HG03565 (cell line): ENCODE measurements around the gene TMEM165.
"Not testable (repeated sequence)": the region's sequence is repeated elsewhere in the genome, so short reads cannot be mapped to it uniquely, and the experiment has no call there.

ENCODE experiments used
- ATAC-seq: cut with Tn5 transposase; IDR thresholded peaks from one replicate; pipeline ENCODE4 v1.9.1; 2021; ENCODE audit warnings: mild to moderate bottlenecking, moderate library complexity; ENCODE audit not compliant: unreplicated experiment

Gene TMEM165, protein sequence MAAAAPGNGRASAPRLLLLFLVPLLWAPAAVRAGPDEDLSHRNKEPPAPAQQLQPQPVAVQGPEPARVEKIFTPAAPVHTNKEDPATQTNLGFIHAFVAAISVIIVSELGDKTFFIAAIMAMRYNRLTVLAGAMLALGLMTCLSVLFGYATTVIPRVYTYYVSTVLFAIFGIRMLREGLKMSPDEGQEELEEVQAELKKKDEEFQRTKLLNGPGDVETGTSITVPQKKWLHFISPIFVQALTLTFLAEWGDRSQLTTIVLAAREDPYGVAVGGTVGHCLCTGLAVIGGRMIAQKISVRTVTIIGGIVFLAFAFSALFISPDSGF

DNA sequence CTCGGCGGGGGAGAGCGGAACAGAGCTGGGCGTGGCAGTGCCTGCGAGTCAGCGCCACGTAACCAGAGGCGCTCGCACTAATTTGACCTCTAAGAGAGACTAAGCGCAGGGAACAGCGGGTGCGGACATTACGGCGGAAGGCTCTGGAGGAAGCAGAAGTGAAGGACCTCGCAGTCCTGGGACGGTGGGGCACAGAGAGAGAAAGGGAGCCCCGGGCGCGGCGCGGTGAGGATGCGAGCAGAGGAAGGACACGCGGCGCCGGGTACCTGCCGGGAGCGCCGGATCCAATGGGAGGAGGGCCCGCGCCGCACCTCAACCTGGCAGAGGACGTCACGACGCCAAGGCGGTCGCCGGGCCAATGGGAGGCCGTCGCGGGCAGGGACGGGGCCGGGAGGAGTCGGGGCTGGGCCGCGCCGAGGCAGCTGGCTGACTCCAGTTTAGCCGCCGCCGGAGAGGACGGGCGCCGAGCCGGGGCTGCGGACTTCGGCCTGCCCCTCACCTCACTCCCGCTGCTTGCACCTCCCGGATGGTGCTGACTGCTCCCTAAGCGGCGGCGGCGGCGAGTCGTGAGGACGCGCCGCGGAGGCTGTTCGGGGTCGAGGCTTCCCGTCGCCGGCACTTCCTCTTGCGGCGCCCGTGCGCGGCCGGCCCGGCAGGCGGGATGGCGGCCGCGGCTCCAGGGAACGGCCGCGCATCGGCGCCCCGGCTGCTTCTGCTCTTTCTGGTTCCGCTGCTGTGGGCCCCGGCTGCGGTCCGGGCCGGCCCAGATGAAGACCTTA lies at the start of gene TMEM165:
Gene TMEM165, plus strand, starts transcription at position 429 of the 779 bp plus-strand sequence. Its CDS starts 233 bp downstream, at position 662.
- peak; percentile 81 for ATAC-seq

DNA sequence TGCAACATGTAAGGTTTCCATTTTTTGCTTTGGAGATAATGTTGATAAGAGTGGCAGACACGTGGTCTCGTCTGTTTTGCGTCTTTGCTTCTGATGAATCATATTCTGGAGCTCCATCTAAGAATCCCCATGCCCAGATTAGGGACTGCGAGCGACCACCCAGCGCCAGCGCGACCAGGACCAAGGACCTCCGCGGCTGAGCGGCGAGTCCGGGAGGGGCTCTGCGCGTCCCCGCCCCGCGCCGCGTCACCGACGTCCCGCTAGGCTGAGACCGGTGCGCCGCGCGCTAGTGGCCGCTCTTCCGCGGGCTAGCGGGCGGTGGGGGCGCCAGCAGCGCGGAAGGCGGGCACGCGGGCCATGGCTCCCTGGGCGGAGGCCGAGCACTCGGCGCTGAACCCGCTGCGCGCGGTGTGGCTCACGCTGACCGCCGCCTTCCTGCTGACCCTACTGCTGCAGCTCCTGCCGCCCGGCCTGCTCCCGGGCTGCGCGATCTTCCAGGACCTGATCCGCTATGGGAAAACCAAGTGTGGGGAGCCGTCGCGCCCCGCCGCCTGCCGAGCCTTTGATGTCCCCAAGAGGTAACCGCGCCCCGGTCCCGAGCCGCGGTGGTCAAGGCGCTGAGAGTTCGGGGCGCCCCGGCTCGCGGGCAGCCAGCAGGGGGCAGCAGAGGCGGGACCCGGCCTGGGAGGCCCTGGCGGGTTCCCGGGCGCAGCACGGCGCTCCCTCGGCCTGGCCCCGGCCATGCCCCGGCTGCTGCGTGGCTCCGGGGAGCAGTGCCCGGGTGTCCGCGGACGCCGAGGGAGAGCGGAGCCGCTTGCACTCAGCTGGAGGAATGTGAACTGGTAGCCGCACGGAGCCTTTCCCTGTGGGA lies 49.5 kb upstream of the TMEM165 start, which contains the start of gene SRD5A3:
Gene SRD5A3, plus strand, starts transcription at position 263 of the 871 bp plus-strand sequence. Its CDS starts 95 bp downstream, at position 358.
- peak; percentile 89 for ATAC-seq

DNA sequence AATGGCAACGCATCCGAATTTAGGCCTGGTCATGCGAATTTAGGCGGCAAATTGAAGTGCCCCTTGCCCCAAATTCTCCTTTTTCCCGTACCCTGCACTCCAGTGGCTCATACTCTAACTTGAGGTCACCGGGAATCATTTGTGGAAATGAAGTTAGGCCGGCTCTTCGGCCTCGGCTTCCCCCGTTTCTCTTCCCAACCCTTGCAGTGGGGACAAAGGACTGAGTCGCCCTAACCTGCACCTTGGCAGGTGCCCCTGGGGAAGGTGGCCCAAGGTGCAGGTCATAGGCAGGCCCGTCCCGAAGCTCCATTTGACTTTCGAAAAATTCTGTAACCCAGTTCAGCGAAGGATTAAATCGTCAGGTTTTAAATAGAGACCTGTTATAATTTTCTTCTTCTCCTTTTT lies 48.9 kb upstream of the TMEM165 start:
- ATAC-seq, result no peak

GRCh38 chr4:55347610-55348228 lies 48.0 kb upstream of the TMEM165 start:
- ATAC-seq, result no peak

- ATAC-seq, result no peak
Observed at GRCh38 chr4:55348466-55348865, 47.3 kb upstream of the TMEM165 start.

DNA sequence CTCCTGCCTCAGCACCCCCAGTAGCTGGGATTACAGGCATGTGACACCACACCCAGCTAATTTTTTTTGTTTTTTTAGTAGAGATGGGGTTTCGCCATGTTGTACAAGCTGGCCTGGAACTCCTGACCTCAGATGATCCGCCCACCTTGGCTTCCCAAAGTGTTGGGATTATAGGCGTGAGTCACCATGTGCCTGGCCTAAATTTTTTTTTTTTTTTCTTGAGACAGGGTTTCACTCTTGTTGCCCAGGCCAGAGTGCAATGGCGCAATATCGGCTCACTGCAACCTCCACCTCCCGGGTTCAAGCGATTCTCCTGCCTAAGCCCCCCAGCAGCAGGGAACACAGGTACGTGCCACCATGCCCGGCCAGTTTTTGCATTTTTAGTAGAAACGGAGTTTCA lies 44.9 kb upstream of the TMEM165 start:
- not testable (repeated sequence) for ATAC-seq

DNA sequence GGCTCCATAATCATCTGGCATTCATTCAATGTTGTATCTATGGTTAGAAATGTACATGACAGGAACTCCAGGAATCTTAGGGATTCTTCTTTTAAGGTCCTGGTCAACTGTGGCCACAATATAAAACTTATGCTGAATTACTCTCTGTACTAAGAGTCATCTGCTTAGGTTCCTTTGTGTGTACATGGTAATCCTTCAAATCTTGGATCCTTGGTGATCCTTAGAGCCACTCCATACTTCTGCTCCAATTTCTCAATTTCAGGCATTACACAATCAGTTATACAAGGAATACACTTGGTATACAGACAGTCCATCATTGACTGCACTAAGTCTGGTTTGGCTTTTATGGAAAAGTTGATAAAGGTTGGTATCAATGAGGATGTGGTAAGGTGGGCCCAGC lies 43.9 kb upstream of the TMEM165 start:
- ATAC-seq, result no peak

DNA sequence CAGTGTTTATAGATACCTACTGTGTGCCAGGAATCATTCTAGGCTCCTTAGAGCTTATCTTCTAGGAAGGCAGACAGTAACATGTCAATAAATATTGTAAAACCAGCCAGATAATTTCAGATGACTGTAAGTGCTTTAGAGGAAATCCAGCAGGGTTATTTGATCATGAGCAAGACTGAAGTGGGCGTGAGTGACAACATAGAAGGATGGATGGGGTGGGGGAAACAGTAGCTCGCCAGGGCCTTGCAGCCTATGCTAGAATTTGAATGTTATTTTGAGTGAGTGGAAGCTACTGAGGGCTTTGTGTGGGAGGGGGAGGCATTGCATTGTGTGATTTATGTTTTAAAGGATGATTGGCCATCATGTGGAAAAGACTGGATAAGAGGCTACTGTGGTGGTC lies 43.0 kb upstream of the TMEM165 start:
- ATAC-seq, result no peak

GRCh38 chr4:55353228-55353747 lies 42.5 kb upstream of the TMEM165 start:
- not testable (repeated sequence) for ATAC-seq

- no peak for ATAC-seq
Observed at GRCh38 chr4:55354648-55355047, 41.1 kb upstream of the TMEM165 start.

- no peak for ATAC-seq
Observed at GRCh38 chr4:55355555-55355954, 40.2 kb upstream of the TMEM165 start.

GRCh38 chr4:55356991-55357461 lies 38.7 kb upstream of the TMEM165 start:
- ATAC-seq, result no peak

DNA sequence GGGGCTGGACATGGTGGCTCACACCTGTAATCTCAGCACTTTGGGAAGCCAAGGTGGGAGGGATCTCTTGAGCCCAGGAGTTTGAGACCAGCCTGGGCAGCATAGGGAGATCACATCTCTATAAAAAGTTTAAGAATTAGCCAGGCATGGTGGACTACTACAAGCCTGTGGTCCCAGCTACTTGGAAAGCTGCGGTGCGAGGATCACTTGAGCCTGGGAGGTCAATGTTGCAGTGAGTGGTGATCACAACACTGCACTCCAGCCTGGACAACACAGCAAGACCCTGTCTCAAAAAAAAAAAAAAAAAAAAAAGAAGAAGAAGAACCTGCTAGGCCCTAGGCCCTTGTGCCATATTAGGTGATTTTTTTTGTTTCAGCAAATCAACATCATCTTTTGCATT lies 37.5 kb upstream of the TMEM165 start:
- no peak for ATAC-seq

GRCh38 chr4:55358668-55359067 lies 37.1 kb upstream of the TMEM165 start:
- peak; percentile 77 for ATAC-seq

GRCh38 chr4:55359397-55359916 lies 36.3 kb upstream of the TMEM165 start:
- ATAC-seq, result no peak

DNA sequence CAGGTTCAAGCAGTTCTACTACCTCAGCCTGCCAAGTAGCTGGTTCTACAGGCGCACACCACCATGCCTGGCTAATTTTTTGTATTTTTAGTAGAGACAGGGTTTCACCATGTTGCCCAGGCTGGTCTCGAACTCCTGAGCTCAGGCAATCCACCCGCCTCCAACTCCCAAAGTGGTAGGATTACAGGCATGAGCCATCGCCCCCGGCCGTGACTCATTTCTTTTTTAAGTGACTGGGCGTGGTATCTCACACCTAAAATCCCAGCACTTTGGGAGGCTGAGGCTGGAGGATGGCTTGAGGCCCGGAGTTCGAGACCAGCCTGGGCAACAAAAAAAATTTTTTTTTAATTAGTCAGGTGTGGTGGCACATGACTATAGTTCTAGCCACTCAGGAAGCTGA lies 32.8 kb upstream of the TMEM165 start:
- not testable (repeated sequence) for ATAC-seq

DNA sequence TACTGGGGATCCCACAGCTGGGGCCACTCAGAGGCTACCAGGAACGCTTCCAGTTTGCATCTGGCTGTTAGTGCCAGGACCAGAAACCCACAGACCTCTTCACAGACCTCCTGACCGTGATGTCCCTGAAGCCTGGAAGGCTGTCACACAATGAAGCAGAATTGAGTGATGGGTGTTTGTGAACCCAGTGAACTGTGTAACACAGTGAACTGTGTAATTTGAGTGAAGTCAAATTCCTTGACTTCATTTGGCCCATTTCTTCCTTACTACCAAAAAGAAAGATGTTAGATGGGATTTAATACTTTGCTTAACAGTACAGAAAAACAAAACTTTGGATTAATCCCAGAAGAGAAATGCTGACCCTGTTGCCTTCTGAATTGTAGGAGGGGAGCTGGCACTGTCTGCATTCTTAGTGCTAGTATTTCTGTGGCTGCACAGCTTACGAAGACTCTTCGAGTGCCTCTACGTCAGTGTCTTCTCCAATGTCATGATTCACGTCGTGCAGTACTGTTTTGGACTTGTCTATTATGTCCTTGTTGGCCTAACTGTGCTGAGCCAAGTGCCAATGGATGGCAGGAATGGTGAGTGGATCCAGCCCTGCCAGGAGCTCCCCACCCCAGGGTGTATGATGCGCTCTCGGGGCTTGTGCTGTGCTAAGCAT lies 31.9 kb upstream of the TMEM165 start:
- ATAC-seq, result no peak

DNA sequence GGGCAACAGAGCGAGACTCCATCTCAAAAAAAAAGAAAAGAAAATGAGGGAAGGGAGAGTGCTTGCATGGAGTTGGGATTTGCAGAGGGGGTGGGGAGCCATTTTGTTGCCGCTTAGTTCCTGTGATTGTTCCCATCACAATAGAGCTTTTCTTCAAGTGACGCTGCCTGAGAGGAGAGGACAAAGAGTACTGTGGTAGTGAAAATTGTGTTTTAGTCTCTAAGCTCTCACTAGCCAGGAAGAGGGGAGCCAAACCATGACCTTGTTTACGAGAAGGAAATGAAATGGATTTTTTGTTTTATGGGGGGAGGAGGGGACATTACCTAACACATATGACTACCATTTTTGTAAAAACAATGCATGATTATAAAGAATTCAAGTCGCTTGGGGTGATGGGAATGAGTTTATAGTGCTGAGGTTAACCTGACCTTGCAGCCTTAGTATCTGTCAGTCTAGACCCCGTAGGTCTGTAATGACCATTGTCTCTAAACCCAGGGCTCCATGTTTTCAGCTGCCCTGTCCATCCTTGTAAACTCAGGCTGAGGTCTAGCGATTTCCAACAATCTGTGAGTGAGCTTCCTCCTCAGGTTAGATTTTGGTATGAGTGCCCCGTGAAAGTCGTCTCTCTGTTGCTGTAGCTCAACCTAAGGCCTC lies 30.9 kb upstream of the TMEM165 start:
- no peak for ATAC-seq

DNA sequence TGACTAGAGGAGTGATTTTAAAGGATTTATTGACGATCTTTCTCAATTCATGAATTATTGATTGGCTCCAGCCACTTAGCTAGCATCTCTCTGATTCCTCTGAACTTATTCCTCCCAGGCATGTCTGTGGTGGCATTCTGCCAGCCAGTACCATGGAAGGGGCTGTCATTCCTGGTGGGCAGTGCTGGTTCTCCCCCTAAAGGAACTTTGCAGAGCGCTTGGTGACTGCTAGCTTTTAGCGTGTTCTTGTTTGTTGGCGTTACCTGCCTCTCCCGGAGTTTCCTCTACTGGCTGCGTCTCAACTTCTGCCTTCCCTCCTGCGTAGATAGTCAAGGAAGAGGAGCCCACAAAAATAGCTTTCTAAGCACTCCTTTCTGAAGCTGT lies 30.4 kb upstream of the TMEM165 start:
- no peak for ATAC-seq
